ENCODE measurements around the gene LCE1B.

DNA sequence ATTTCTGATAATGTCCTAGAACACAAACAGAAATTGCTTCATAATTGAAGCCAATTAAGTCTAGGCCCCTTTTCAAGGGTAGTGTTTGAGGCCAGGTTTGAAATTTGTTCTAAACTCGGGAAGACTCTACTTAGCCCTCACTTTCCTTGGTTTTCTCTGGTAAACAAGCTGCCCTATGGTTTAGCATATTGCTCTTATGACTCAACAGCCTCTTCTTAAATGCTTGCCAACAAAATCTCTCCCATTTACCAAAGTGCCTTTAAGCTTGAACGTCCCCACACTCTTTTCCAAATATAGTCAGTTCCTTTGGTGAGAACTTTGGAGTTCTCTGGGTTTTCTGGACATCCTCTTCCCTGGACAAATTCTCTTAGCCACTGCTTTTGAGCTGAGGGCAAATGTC is 25.1 kb downstream of the LCE1B start:
- TF ChIP-seq CTCF (IDR thresholded peaks at IDR 0.05) (no peak), POLR2A (IDR thresholded peaks at IDR 0.05) (no peak)

Measured in breast epithelium (tissue), 3 donors.